Measurements from ENCODE around the gene SRRM2. TPM values are rescaled to one million over a fixed set of nuclear protein-coding genes. Genes with fewer than 3 reads are reported as not detected.
"Not testable (repeated sequence)": the region's sequence is repeated elsewhere in the genome, so short reads cannot be mapped to it uniquely, and the experiment has no call there.

Gene SRRM2
- total RNA-seq, 2 experiments from 2014 or later, result 483 to 526 TPM

- DNase-seq, result no peak
- Mint-ChIP-seq H3K27me3 (no peaks in the 10 kb centered on the region), H3K9me3 (no peaks in the 10 kb centered on the region), H3K27ac (no peak overlapping the region), H3K36me3 (no peaks in the 10 kb centered on the region), H3K4me1 (ENCODE audit: low read depth) (peaks cover 6% of the 10 kb centered on the region), H3K4me3 (no peak overlapping the region)
- ChIA-PET CTCF (no interaction called here), POLR2A (no interaction called here)
- intact Hi-C loops (cut with micrococcal nuclease), result no loop called here
These were observed 35.5 kb upstream of the SRRM2 start for GRCh38 chr16:2716948-2717347.

- Mint-ChIP-seq H3K4me3 (no peak overlapping the region), H3K4me1 (ENCODE audit: low read depth) (peaks cover 6% of the 10 kb centered on the region), H3K27me3 (no peaks in the 10 kb centered on the region), H3K27ac (no peak overlapping the region), H3K36me3 (no peaks in the 10 kb centered on the region), H3K9me3 (no peaks in the 10 kb centered on the region)
- CTCF ChIA-PET, result no interaction called here
- intact Hi-C loops (cut with micrococcal nuclease), result no loop called here
- POLR2A ChIA-PET, result no interaction called here
- no peak for DNase-seq
These were observed 34.8 kb upstream of the SRRM2 start for GRCh38 chr16:2717383-2718263.

GRCh38 chr16:2719328-2720063, 32.9 kb upstream of the SRRM2 start:
- no peak overlapping the region for H3K27ac Mint-ChIP-seq

DNA sequence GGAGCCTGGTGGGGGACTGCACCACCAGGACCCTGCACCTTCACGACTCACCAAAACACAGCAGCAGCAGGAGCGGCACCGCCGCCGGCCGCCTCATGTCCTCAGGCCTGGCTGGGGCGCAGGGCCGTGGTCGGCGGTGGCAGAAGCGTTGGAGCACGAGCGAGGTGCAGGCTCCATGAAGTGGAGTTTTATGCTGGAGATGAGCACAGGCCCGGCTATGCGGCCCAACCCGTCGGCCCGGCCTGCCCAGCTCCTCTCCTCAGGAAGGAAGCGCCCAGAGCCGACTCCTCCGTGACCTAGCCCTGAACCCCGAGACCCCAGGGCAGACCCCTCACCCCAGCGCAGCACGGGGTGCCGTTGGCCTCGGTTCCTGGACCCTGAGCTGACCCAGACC, 32.4 kb upstream of the SRRM2 start, which contains the start of gene PRSS27:
TSS of gene PRSS27 (minus strand) at position 161 of the 394 bp plus-strand sequence. CDS start at position 97, 64 bp downstream.
- CTCF ChIA-PET, result interaction anchor here (0.9 kb wide), 1 partner anchor 148 kb away, joined by 4 read pairs; no protein-coding TSS in a partner anchor
- Mint-ChIP-seq H3K27me3 (peaks cover 4% of the 10 kb centered on the region), H3K9me3 (no peaks in the 10 kb centered on the region), H3K4me1 (ENCODE audit: low read depth) (peaks cover 3% of the 10 kb centered on the region), H3K4me3 (peak within 1 kb of the TSS; percentile 75), H3K36me3 (no peaks in the 10 kb centered on the region), H3K27ac (peak within 1 kb of the TSS; percentile 67)
- intact Hi-C loops (cut with micrococcal nuclease), result loop anchor here (2.0 to 10.0 kb wide), 2 partner anchors 37 to 55 kb away; partner anchors contain the start of gene KCTD5
- DNase-seq, result no peak
- POLR2A ChIA-PET, result no interaction called here

More at GRCh38 chr16:2719328-2720063, 32.9 kb upstream of the SRRM2 start:
- DNase-seq, result no peak
- Mint-ChIP-seq H3K4me3 (peak overlapping the region; percentile 46), H3K36me3 (no peaks in the 10 kb centered on the region), H3K9me3 (no peaks in the 10 kb centered on the region), H3K4me1 (ENCODE audit: low read depth) (peaks cover 6% of the 10 kb centered on the region), H3K27me3 (peaks cover 4% of the 10 kb centered on the region)
- CTCF ChIA-PET, result no interaction called here
- POLR2A ChIA-PET, result no interaction called here
- intact Hi-C loops (cut with micrococcal nuclease), result loop anchor here (2.0 to 10.0 kb wide), 2 partner anchors 37 to 55 kb away; partner anchors contain the start of gene KCTD5

- peaks cover 2% of the 10 kb centered on the region for H3K4me1 Mint-ChIP-seq (ENCODE audit: low read depth)
- peak; percentile 93 for DNase-seq
- H3K27ac Mint-ChIP-seq, result peak overlapping the region; percentile 67
- H3K9me3 Mint-ChIP-seq, result no peaks in the 10 kb centered on the region
- intact Hi-C loops (cut with micrococcal nuclease), result loop anchor here (1.0 to 10.0 kb wide), 3 partner anchors 31 to 56 kb away; partner anchors contain the start of genes KCTD5 and SRRM2
- H3K36me3 Mint-ChIP-seq, result no peaks in the 10 kb centered on the region
- H3K4me3 Mint-ChIP-seq, result peak overlapping the region; percentile 75
- ChIA-PET POLR2A (no interaction called here), CTCF (interaction anchor here (0.9 kb wide), 1 partner anchor 147 kb away, joined by 4 read pairs; no protein-coding TSS in a partner anchor)
- peaks cover 4% of the 10 kb centered on the region for H3K27me3 Mint-ChIP-seq
These were observed 31.5 kb upstream of the SRRM2 start for GRCh38 chr16:2720719-2721633.

GRCh38 chr16:2721634-2722173, 30.7 kb upstream of the SRRM2 start:
- H3K27me3 Mint-ChIP-seq; H3K27ac Mint-ChIP-seq; H3K36me3 Mint-ChIP-seq; H3K9me3 Mint-ChIP-seq; DNase-seq; POLR2A ChIA-PET; CTCF ChIA-PET; H3K4me1 Mint-ChIP-seq (ENCODE audit: low read depth): not testable (repeated sequence)
- H3K4me3 Mint-ChIP-seq, result peak overlapping the region; percentile 43
- intact Hi-C loops (cut with micrococcal nuclease), result loop anchor here (1.0 to 10.0 kb wide), 3 partner anchors 31 to 57 kb away; partner anchors contain the start of genes KCTD5 and SRRM2

GRCh38 chr16:2724088-2724676, 28.3 kb upstream of the SRRM2 start:
- DNase-seq, result no peak
- POLR2A ChIA-PET, result interaction anchor here (1.4 kb wide), 1 partner anchor 30 kb away, joined by 3 read pairs; no protein-coding TSS in a partner anchor
- Mint-ChIP-seq H3K4me1 (ENCODE audit: low read depth) (peaks cover 4% of the 10 kb centered on the region), H3K27me3 (peaks cover 4% of the 10 kb centered on the region), H3K4me3 (no peak overlapping the region), H3K27ac (no peak overlapping the region), H3K9me3 (no peaks in the 10 kb centered on the region), H3K36me3 (no peaks in the 10 kb centered on the region)
- CTCF ChIA-PET, result interaction anchor here (1.5 kb wide), 1 partner anchor 203 kb away, joined by 4 read pairs; no protein-coding TSS in a partner anchor
- intact Hi-C loops (cut with micrococcal nuclease), result loop anchor here (10.0 kb wide), 1 partner anchor 59 kb away; no protein-coding TSS in a partner anchor

GRCh38 chr16:2724816-2725348, 27.6 kb upstream of the SRRM2 start:
- H3K4me1 Mint-ChIP-seq (ENCODE audit: low read depth), result peaks cover 4% of the 10 kb centered on the region
- peaks cover 4% of the 10 kb centered on the region for H3K27me3 Mint-ChIP-seq
- no peaks in the 10 kb centered on the region for H3K9me3 Mint-ChIP-seq
- H3K36me3 Mint-ChIP-seq, result no peaks in the 10 kb centered on the region
- DNase-seq, result no peak
- no peak overlapping the region for H3K4me3 Mint-ChIP-seq
- intact Hi-C loops (cut with micrococcal nuclease), result loop anchor here (10.0 kb wide), 1 partner anchor 60 kb away; no protein-coding TSS in a partner anchor
- ChIA-PET POLR2A (interaction anchor here (1.4 kb wide), 1 partner anchor 29 kb away, joined by 3 read pairs; no protein-coding TSS in a partner anchor), CTCF (interaction anchor here (1.5 kb wide), 1 partner anchor 203 kb away, joined by 4 read pairs; no protein-coding TSS in a partner anchor)
- no peak overlapping the region for H3K27ac Mint-ChIP-seq

DNA sequence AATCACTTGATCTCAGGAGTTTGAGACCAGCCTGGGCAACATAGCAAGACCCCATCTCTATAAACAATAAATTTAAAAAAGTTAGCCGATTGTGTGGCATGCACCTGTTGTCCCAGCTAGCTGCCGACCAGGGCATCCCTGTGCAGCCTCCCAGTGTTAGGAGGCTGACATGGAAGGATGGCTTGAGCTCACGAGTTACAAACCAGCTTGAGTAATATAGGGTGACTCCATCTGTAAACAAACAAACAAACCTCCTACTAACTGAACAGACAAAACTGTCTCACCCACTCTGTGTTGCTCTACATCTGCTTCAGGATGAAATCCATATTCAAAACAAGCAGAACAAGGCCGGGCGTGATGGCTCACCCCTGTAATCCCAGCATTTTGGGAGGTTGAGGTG, 25.5 kb upstream of the SRRM2 start:
- H3K27ac Mint-ChIP-seq, result no peak overlapping the region
- POLR2A ChIA-PET, result no interaction called here
- DNase-seq, result no peak

DNA sequence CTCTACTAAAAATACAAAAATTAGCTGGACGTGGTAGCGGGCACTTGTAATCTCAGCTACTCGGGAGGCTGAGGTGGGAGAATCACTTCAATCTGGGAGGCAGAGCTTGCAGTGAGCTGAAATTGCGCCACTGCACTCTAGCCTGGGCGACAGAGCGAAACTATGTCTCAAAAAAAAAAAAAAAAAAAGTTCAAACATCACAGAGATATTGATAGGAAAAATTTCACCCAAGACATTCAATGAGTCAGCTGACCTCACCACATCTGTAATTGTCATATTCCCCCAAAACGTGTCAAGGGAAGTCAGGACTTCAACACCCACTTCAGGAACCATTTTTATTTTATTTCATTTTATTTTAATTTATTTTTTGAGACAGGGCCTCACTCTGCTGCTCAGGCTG, 24.4 kb upstream of the SRRM2 start:
- Mint-ChIP-seq H3K27ac (no peak overlapping the region), H3K27me3 (peaks cover 4% of the 10 kb centered on the region), H3K36me3 (no peaks in the 10 kb centered on the region), H3K9me3 (no peaks in the 10 kb centered on the region), H3K4me1 (ENCODE audit: low read depth) (peaks cover 2% of the 10 kb centered on the region), H3K4me3 (no peak overlapping the region)
- no peak for DNase-seq
- ChIA-PET CTCF (no interaction called here), POLR2A (no interaction called here)
- intact Hi-C loops (cut with micrococcal nuclease), result loop anchor here (10.0 kb wide), 1 partner anchor 63 kb away; no protein-coding TSS in a partner anchor

More for the DNA sequence above, 25.5 kb upstream of the SRRM2 start:
- Mint-ChIP-seq H3K27me3 (peaks cover 4% of the 10 kb centered on the region), H3K4me1 (ENCODE audit: low read depth) (peaks cover 2% of the 10 kb centered on the region), H3K9me3 (no peaks in the 10 kb centered on the region), H3K36me3 (no peaks in the 10 kb centered on the region), H3K4me3 (no peak overlapping the region)
- intact Hi-C loops (cut with micrococcal nuclease), result loop anchor here (10.0 kb wide), 1 partner anchor 62 kb away; no protein-coding TSS in a partner anchor
- CTCF ChIA-PET, result no interaction called here

All from activated CD4-positive, alpha-beta memory T cell treated with anti-CD3 and anti-CD28 coated beads for 36 hours (primary cell).